ENCODE measurements around the gene RASGRF1.

DNA sequence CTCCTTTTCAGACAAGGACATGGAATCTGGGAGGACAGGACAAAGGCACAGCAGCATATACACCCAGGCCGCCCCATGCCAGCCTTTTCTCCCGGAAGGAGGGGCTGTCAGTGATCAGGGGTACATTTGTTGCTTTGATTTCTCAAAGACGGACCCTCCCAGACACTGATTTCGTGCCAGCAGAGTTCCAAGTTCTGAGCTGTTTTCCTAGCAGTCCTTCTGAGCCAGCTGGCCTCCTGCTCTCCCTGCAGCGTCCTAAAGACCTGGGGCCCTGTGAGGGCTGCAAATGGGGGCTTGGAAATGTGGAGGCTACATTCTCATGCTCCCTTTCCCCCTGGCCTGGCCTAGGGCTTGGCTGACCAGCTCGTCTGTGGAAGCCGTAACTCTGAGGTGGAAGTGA, 168.1 kb downstream of the RASGRF1 start:
- TF ChIP-seq, protein P1, sequence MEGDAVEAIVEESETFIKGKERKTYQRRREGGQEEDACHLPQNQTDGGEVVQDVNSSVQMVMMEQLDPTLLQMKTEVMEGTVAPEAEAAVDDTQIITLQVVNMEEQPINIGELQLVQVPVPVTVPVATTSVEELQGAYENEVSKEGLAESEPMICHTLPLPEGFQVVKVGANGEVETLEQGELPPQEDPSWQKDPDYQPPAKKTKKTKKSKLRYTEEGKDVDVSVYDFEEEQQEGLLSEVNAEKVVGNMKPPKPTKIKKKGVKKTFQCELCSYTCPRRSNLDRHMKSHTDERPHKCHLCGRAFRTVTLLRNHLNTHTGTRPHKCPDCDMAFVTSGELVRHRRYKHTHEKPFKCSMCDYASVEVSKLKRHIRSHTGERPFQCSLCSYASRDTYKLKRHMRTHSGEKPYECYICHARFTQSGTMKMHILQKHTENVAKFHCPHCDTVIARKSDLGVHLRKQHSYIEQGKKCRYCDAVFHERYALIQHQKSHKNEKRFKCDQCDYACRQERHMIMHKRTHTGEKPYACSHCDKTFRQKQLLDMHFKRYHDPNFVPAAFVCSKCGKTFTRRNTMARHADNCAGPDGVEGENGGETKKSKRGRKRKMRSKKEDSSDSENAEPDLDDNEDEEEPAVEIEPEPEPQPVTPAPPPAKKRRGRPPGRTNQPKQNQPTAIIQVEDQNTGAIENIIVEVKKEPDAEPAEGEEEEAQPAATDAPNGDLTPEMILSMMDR (IDR thresholded peaks at IDR 0.05; ENCODE audit: low read length) = no peak
- no peak for TF ChIP-seq EZH2 (optimal IDR thresholded peaks at IDR 0.05; ENCODE audit: low read depth, low read length)

Measured in MM.1S (cell line).